ENCODE results near the gene GHRH. TPM values are rescaled to one million over a fixed set of nuclear protein-coding genes. Genes with fewer than 3 reads are reported as not detected.

Gene GHRH
- total RNA-seq, 1 experiment from 2014 or later, result not detected

DNA sequence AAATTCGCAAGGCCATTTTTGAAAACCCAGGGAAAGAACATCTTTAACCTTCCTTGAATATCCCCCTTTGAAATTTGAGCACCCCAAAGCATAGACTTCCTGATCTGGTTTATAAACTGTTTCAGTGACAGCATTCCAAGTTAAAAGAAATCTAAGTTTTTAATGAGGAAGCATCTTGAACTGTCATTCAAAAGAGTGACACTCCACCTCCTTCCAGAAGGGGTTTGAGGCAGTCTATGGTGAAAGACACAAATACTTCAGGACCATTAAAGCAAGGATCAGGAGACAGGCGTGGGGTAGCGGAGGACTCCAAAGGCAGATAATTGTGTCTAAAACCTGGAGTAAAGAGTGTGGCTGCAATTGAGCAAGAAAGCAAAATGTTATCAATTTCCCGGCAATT lies 691 bp downstream of the GHRH start:
- no peaks in the 10 kb centered on the region for H4K20me1 ChIP-seq (ENCODE audit: control insufficient read depth, insufficient read depth, insufficient read length)
- no peak overlapping the region for H2AK5ac ChIP-seq (ENCODE audit: insufficient read length, low read length)
- H3K14ac ChIP-seq (ENCODE audit: insufficient read depth, low read length), result no peak overlapping the region
- Mint-ChIP-seq H3K27me3 (ENCODE audit: low read depth) (0 out of 2 replicates have a peak, but pooled peaks cover 1% of the 10 kb centered on the region), H3K36me3 (ENCODE audit: insufficient read depth in 1 of 3, low read depth in 3 of 3) (no peaks in the 10 kb centered on the region), H3K4me3 (no peak overlapping the region; a peak in 1 of 5 replicates), H3K9me3 (no peaks in the 10 kb centered on the region), H3K27ac (peak overlapping the region in 1 of 3 experiments; percentile 40; a peak in 1 of 7 replicates), H3K4me1 (peaks cover 39 to 40% of the 10 kb centered on the region in 2 experiments)
- H2BK20ac ChIP-seq (ENCODE audit: low read depth, low read length, poor library complexity, severe bottlenecking), result no peak overlapping the region
- no peak overlapping the region for H3K4ac ChIP-seq (ENCODE audit: low read depth, low read length)
- no peak overlapping the region for H3K9ac ChIP-seq (ENCODE audit: extremely low read depth, insufficient read length, low read length)
- no peak for DNase-seq
- H3K27ac ChIP-seq (ENCODE audit: insufficient read length, low read depth, low read length), result no peak overlapping the region
- no peaks in the 10 kb centered on the region for H3K27me3 ChIP-seq (ENCODE audit: insufficient read depth, low read length)
- H2BK15ac ChIP-seq (ENCODE audit: low read depth, low read length), result no peak overlapping the region
- H4K8ac ChIP-seq (replicated peaks; ENCODE audit: insufficient read length, low read depth, low read length), result no peak overlapping the region
- H3K18ac ChIP-seq (ENCODE audit: insufficient read length, low read depth, low read length), result no peak overlapping the region
- no peaks in the 10 kb centered on the region for H3K23me2 ChIP-seq (ENCODE audit: insufficient read length, low read depth, low read length, poor library complexity, severe bottlenecking)
- H3K79me2 ChIP-seq (ENCODE audit: insufficient read depth, low read length), result no peaks in the 10 kb centered on the region
- no peak overlapping the region for H2BK120ac ChIP-seq (ENCODE audit: low read depth, low read length, poor library complexity, severe bottlenecking)
- H4K5ac ChIP-seq (ENCODE audit: insufficient read length, low read depth, low read length), result no peak overlapping the region
- TF ChIP-seq, protein P1, sequence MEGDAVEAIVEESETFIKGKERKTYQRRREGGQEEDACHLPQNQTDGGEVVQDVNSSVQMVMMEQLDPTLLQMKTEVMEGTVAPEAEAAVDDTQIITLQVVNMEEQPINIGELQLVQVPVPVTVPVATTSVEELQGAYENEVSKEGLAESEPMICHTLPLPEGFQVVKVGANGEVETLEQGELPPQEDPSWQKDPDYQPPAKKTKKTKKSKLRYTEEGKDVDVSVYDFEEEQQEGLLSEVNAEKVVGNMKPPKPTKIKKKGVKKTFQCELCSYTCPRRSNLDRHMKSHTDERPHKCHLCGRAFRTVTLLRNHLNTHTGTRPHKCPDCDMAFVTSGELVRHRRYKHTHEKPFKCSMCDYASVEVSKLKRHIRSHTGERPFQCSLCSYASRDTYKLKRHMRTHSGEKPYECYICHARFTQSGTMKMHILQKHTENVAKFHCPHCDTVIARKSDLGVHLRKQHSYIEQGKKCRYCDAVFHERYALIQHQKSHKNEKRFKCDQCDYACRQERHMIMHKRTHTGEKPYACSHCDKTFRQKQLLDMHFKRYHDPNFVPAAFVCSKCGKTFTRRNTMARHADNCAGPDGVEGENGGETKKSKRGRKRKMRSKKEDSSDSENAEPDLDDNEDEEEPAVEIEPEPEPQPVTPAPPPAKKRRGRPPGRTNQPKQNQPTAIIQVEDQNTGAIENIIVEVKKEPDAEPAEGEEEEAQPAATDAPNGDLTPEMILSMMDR (conservative IDR thresholded peaks at IDR 0.05), result no peak
- no peaks in the 10 kb centered on the region for H3K9me3 ChIP-seq (ENCODE audit: control insufficient read depth, low read depth, low read length)
- no peak overlapping the region for H3K56ac ChIP-seq (ENCODE audit: insufficient read length, low read depth, low read length)
- no peak overlapping the region for H3K4me2 ChIP-seq (ENCODE audit: insufficient read depth, insufficient read length, low read length)
- no peak overlapping the region for H3T11ph ChIP-seq (ENCODE audit: low read length)
- no peak overlapping the region for H2BK5ac ChIP-seq (ENCODE audit: insufficient read length, low read length)
- no peak overlapping the region for H3K23ac ChIP-seq (ENCODE audit: insufficient read length, low read depth, low read length)
- no peak overlapping the region for H2AFZ ChIP-seq (ENCODE audit: low read length)
- no peaks in the 10 kb centered on the region for H3K79me1 ChIP-seq (ENCODE audit: insufficient read depth, low read depth, low read length, poor library complexity, severe bottlenecking)
- H2BK12ac ChIP-seq (ENCODE audit: insufficient read length, low read depth, low read length), result no peak overlapping the region
- no peaks in the 10 kb centered on the region; the same call in 1 of the 2 replicates for H3K4me1 ChIP-seq (ENCODE audit: insufficient read depth, low read length)
- no peak overlapping the region for H4K91ac ChIP-seq (ENCODE audit: insufficient read length, low read depth, low read length)
- WGBS (ENCODE audit: extremely low coverage, insufficient read length, low lambda C conversion rate), result no CpG with 5 or more reads among the region's 4 CpGs
